ENCODE data around the gene CDH4. TPM values are rescaled to one million over a fixed set of nuclear protein-coding genes. Genes with fewer than 3 reads are reported as not detected.
"Not testable (repeated sequence)": the region's sequence is repeated elsewhere in the genome, so short reads cannot be mapped to it uniquely, and the experiment has no call there.

Gene CDH4
- total and polyA plus RNA-seq, 4 experiments from 2014 or later: 0.39 to 1.1 (median 0.41) TPM; not detected in 1

DNA sequence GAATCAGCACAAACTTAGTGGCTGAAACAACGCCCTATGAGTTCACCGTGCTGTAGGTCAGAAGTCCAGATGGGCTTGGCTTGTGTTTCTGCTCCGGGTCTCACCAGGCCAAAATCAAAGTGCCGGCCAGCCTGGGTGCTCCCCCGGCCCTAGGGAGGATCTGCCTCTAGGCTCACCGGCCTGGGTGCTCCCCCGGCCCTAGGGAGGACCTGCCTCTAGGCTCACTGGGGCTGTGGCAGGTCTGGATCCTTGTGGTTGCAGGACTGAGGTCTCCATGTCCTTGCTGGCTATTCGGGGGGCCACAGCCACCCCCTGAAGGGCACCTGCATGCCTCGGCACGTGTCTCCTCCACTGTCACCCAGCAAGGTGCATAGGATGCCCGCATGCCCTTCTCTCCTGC, 597.3 kb downstream of the CDH4 start:
- Histone ChIP-seq H3K27ac (ENCODE audit: low read depth, low read length) (no peak overlapping the region), H3K9me3 (ENCODE audit: control insufficient read depth in 1 of 2, low read length in 2 of 2) (no peaks in the 10 kb centered on the region), H3K4me1 (ENCODE audit: insufficient read depth, low read length) (no peaks in the 10 kb centered on the region), H3K36me3 (ENCODE audit: insufficient read depth, low read length) (no peaks in the 10 kb centered on the region), H3K27me3 (ENCODE audit: insufficient read depth, low read length) (no peaks in the 10 kb centered on the region), H3K4me3 (ENCODE audit: low read length in 2 of 2) (no peak overlapping the region)
- no peak for DNase-seq
- no peak overlapping the region for H3K4me3 Mint-ChIP-seq
- H3K27ac Mint-ChIP-seq: no peak overlapping the region
- no peaks in the 10 kb centered on the region for H3K36me3 Mint-ChIP-seq
- peaks cover 0 to 2% of the 10 kb centered on the region in 2 donors for H3K27me3 Mint-ChIP-seq
- ChIA-PET POLR2A (ENCODE audit: partially characterized antibody) (no interaction called here), CTCF (ENCODE audit: partially characterized antibody) (no interaction called here)
- H3K4me1 Mint-ChIP-seq: no peaks in the 10 kb centered on the region
- peaks cover 0 to 1% (median 0%) of the 10 kb centered on the region in 8 donors for H3K9me3 Mint-ChIP-seq
- intact Hi-C loops (cut with micrococcal nuclease): no loop called here

DNA sequence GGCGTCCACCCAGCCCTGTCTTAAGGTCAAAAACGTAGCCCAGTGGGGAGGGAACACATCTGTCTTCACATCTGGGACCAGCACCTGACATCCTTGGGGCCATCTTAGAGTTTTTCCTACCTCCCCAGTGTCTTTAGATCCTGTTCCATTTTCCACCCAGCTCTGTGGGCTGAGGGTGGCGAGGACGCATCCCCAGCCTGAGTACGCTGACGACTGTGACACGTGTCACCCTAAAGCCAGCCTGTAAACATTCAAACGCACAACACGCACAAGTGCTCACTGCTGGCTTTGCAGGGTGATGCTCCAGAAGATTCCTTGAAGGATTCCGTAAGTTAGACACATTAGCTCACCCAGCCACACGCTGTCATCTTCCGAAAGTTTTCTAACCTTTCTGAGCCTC, 597.8 kb downstream of the CDH4 start:
- Histone ChIP-seq H3K27ac (ENCODE audit: low read depth, low read length) (no peak overlapping the region), H3K4me1 (ENCODE audit: insufficient read depth, low read length) (no peaks in the 10 kb centered on the region), H3K27me3 (ENCODE audit: insufficient read depth, low read length) (no peaks in the 10 kb centered on the region), H3K9me3 (ENCODE audit: control insufficient read depth in 1 of 2, low read length in 2 of 2) (no peaks in the 10 kb centered on the region), H3K4me3 (ENCODE audit: low read length in 2 of 2) (no peak overlapping the region), H3K36me3 (ENCODE audit: insufficient read depth, low read length) (no peaks in the 10 kb centered on the region)
- Mint-ChIP-seq H3K27me3 (peaks cover 0 to 2% of the 10 kb centered on the region in 2 donors), H3K4me3 (no peak overlapping the region), H3K9me3 (peaks cover 0 to 1% (median 0%) of the 10 kb centered on the region in 8 donors), H3K27ac (no peak overlapping the region), H3K4me1 (no peaks in the 10 kb centered on the region), H3K36me3 (no peaks in the 10 kb centered on the region)
- intact Hi-C loops (cut with micrococcal nuclease): no loop called here
- CTCF ChIA-PET (ENCODE audit: partially characterized antibody): no interaction called here
- POLR2A ChIA-PET (ENCODE audit: partially characterized antibody): no interaction called here
- no peak for DNase-seq

DNA sequence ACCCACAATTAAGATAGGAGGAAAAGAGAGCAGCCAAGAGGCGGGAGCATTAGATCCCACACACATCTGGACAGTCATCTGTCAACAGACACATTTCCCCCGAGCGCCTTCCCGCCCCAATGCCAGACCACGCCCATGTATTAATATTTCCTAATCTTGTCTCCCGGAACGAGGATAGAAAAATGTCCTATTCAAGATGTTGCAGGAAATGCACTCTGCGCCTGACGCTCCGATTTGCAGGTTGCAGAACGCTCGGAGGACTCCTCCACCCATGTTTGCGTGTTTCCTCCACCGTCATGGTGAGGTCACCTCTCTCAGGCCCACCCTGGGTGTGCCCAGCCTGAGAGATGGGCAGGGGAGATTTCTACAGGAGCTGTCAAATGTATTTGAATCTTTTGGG, 598.4 kb downstream of the CDH4 start:
- POLR2A ChIA-PET (ENCODE audit: partially characterized antibody): no interaction called here
- H3K36me3 Mint-ChIP-seq: no peaks in the 10 kb centered on the region
- H3K9me3 Mint-ChIP-seq: peaks cover 0 to 1% (median 0%) of the 10 kb centered on the region in 8 donors
- H3K4me1 ChIP-seq (ENCODE audit: insufficient read depth, low read length): no peaks in the 10 kb centered on the region
- no peaks in the 10 kb centered on the region for H3K9me3 ChIP-seq (ENCODE audit: control insufficient read depth in 1 of 2, low read length in 2 of 2)
- intact Hi-C loops (cut with micrococcal nuclease): no loop called here
- peaks cover 0 to 2% of the 10 kb centered on the region in 2 donors for H3K27me3 Mint-ChIP-seq
- CTCF ChIA-PET (ENCODE audit: partially characterized antibody): no interaction called here
- H3K36me3 ChIP-seq (ENCODE audit: insufficient read depth, low read length): no peaks in the 10 kb centered on the region
- no peak overlapping the region for H3K4me3 ChIP-seq (ENCODE audit: low read length in 2 of 2)
- no peak overlapping the region for H3K27ac ChIP-seq (ENCODE audit: low read depth, low read length)
- H3K4me1 Mint-ChIP-seq: no peaks in the 10 kb centered on the region
- H3K27ac Mint-ChIP-seq: no peak overlapping the region
- DNase-seq: no peak
- H3K27me3 ChIP-seq (ENCODE audit: insufficient read depth, low read length): no peaks in the 10 kb centered on the region
- H3K4me3 Mint-ChIP-seq: no peak overlapping the region

DNA sequence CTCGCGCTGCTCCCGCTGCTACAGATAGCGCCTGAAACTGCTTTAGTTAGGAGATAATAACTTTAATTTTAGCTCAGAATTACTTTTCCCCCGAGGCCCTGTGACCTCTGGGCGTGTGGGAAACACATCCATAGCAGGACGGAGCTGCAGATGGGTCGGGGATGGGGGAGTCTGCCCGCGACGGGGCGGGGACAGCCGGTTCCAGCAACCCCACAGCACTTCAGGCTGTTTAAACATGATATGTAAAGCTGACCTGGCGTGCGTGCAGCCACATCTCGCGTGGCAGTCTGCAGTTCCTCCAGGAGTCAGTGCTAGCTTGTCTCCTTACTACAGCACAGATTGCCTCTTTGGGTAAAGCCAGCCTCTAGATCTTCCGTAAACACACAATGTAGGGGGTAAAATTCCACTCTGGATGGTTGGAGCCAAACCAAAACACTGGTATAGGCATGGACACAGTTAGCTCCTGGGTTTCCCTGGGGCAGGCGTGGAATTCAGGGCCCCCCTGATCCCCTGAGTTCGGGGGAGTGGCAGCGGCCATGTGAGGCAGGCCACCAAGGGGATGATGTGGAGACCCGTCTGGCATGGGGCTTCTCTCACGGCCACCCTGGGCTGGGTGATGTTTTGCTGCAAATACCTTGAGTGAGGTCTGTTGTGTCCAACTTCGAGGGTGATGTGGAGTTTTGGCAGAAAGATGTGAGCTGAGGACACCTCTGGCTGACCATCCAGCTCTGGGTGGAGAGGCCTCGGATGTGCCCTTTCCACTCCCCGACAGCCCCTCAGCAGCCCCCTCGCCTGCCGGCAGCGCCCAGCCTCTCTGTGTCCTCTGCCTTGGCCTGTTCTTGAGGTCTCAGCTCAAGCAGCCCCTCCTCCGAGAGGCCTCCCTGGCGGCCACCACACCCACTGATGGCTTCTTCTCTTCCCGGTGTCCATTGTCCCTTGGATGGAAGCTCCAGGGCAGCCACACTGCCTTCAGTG, 599.2 kb downstream of the CDH4 start:
- peaks cover 0 to 1% (median 0%) of the 10 kb centered on the region in 8 donors for H3K9me3 Mint-ChIP-seq
- CTCF ChIA-PET (ENCODE audit: partially characterized antibody): no interaction called here

DNA sequence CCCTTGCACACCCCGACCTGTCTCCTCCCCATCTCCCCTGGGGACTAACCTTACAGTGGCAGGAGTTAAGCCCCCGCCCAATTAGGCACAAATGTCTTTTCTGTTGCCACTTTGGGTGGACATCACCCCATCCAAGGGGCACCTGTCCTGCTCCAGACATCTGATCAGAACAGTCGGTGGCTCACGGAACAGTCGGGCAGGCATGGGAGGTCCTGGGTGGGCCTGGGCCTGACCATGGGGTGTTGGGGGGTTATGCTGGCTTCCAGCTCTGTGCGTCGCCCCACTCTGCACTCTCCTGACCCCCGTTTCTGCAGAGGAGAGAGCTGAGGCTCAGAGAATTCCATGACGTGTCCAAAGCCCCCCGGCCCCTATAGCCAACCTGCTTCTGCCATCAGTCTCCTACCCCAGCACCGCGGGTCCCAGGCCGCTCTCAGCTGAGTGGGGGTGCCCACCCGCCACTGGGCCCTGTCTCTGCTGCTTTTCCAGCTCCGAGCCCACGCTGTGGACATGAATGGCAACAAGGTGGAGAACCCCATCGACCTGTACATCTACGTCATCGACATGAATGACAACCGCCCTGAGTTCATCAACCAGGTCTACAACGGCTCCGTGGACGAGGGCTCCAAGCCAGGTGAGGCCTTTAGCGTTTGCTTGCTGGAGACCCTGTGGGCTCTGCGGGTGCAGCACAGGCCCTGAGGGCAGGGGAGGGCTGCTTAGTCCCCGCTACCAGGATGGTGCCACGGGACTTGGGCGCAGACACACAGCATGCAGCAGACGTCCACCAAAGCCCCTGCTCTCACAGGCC, 600.4 kb downstream of the CDH4 start:
- no peaks in the 10 kb centered on the region for H3K36me3 Mint-ChIP-seq
- no peak overlapping the region for H3K4me3 Mint-ChIP-seq
- DNase-seq: no peak
- H3K4me1 Mint-ChIP-seq: no peaks in the 10 kb centered on the region
- peaks cover 0 to 1% (median 0%) of the 10 kb centered on the region in 8 donors for H3K9me3 Mint-ChIP-seq
- CTCF ChIA-PET (ENCODE audit: partially characterized antibody): no interaction called here
- no peaks in the 10 kb centered on the region for H3K27me3 Mint-ChIP-seq
- POLR2A ChIA-PET (ENCODE audit: partially characterized antibody): no interaction called here
- intact Hi-C loops (cut with micrococcal nuclease): no loop called here
- no peak overlapping the region for H3K27ac Mint-ChIP-seq
- no peaks in the 10 kb centered on the region for H3K9me3 ChIP-seq (ENCODE audit: control insufficient read depth in 1 of 2, low read length in 2 of 2)
- H3K4me3 ChIP-seq (ENCODE audit: low read length in 2 of 2): no peak overlapping the region
- no peaks in the 10 kb centered on the region for H3K36me3 ChIP-seq (ENCODE audit: insufficient read depth, low read length)
- H3K27me3 ChIP-seq (ENCODE audit: insufficient read depth, low read length): no peaks in the 10 kb centered on the region
- no peak overlapping the region for H3K27ac ChIP-seq (ENCODE audit: low read depth, low read length)
- no peaks in the 10 kb centered on the region for H3K4me1 ChIP-seq (ENCODE audit: insufficient read depth, low read length)

More for the DNA sequence above, 599.2 kb downstream of the CDH4 start:
- no peak for DNase-seq
- Mint-ChIP-seq H3K27me3 (peaks cover 0 to 2% of the 10 kb centered on the region in 2 donors), H3K27ac (peak overlapping the region in 1 of 7 donors; percentile 68), H3K4me1 (no peaks in the 10 kb centered on the region), H3K36me3 (no peaks in the 10 kb centered on the region), H3K4me3 (no peak overlapping the region)
- Histone ChIP-seq H3K36me3 (ENCODE audit: insufficient read depth, low read length) (no peaks in the 10 kb centered on the region), H3K27me3 (ENCODE audit: insufficient read depth, low read length) (no peaks in the 10 kb centered on the region), H3K4me3 (ENCODE audit: low read length in 2 of 2) (no peak overlapping the region), H3K27ac (ENCODE audit: low read depth, low read length) (no peak overlapping the region), H3K9me3 (ENCODE audit: control insufficient read depth in 1 of 2, low read length in 2 of 2) (no peaks in the 10 kb centered on the region), H3K4me1 (ENCODE audit: insufficient read depth, low read length) (no peaks in the 10 kb centered on the region)
- intact Hi-C loops (cut with micrococcal nuclease): no loop called here
- POLR2A ChIA-PET (ENCODE audit: partially characterized antibody): no interaction called here

DNA sequence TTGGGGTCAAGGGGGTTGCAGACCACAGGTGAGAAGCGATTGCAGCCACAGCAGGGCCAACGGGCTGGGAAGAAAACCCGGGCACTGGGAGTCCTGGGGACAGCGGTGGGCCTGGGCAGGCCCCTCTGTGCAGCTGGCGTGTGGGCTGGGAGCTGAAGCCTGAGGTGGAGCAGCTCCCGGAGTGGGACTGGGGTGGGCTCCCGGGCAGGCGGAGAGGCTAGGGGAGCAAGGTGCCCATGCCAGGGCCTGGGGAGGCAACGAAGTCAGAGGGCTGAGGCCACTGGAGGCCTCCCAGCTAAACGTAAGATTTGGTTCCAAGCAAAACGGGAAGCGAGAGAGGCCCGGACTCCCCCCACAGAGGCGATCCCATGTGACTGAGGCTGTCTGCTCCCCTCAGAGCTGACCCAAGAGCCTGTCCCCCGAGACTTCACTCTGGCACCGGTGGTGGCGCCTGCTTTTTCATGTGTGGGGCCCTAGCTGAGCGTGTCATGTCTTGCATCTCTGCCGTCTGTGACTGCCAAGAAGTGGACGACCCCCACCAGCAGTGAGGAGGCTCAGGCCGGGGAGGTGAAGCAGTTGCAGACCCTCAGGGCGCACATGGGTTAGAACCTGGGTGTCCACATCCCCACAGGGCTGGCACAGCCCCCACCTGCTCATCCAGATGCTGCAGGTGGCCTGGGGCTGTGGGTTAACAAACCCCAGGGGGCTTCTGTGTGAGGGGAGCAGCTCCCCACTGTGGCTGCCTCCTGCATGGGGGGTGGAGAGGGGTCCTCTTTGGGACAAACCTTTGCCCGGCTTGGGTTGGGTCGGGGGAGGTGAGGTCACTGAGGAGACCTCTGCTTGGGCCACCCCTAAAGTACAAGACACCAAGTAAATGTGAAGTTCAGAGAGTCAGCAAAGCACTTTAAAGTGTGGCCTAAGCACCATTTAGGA, 601.3 kb downstream of the CDH4 start:
- POLR2A ChIA-PET (ENCODE audit: partially characterized antibody): no interaction called here
- Histone ChIP-seq H3K9me3 (ENCODE audit: control insufficient read depth in 1 of 2, low read length in 2 of 2) (no peaks in the 10 kb centered on the region), H3K36me3 (ENCODE audit: insufficient read depth, low read length) (no peaks in the 10 kb centered on the region), H3K27me3 (ENCODE audit: insufficient read depth, low read length) (no peaks in the 10 kb centered on the region), H3K27ac (ENCODE audit: low read depth, low read length) (no peak overlapping the region), H3K4me3 (ENCODE audit: low read length in 2 of 2) (no peak overlapping the region), H3K4me1 (ENCODE audit: insufficient read depth, low read length) (no peaks in the 10 kb centered on the region)
- CTCF ChIA-PET (ENCODE audit: partially characterized antibody): no interaction called here
- H3K9me3 Mint-ChIP-seq: peaks cover 0 to 1% (median 0%) of the 10 kb centered on the region in 8 donors
- no peaks in the 10 kb centered on the region for H3K27me3 Mint-ChIP-seq
- DNase-seq: no peak
- H3K4me1 Mint-ChIP-seq: no peaks in the 10 kb centered on the region
- intact Hi-C loops (cut with micrococcal nuclease): no loop called here
- no peak overlapping the region for H3K4me3 Mint-ChIP-seq
- H3K36me3 Mint-ChIP-seq: no peaks in the 10 kb centered on the region
- no peak overlapping the region for H3K27ac Mint-ChIP-seq

DNA sequence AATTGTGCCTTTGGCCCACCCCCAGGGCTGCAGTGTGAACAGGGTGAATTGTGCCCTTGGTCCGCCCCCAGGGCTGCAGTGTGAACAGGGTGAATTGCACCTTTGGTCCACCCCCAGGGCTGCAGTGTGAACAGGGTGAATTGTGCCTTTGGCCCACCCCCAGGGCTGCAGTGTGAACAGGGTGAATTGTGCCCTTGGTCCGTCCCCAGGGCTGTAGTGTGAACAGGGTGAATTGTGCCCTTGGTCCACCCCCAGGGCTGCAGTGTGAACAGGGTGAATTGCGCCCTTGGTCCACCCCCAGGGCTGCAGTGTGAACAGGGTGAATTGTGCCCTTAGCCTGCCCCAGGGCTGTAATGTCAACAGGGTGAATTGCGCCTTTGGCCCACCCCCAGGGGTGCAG, 602.5 kb downstream of the CDH4 start:
- H3K36me3 Mint-ChIP-seq; H3K4me1 Mint-ChIP-seq; H3K27ac Mint-ChIP-seq; H3K27me3 ChIP-seq (ENCODE audit: insufficient read depth, low read length); DNase-seq; H3K4me3 ChIP-seq (ENCODE audit: low read length in 2 of 2); H3K27ac ChIP-seq (ENCODE audit: low read depth, low read length); POLR2A ChIA-PET (ENCODE audit: partially characterized antibody); H3K36me3 ChIP-seq (ENCODE audit: insufficient read depth, low read length); H3K27me3 Mint-ChIP-seq; H3K4me3 Mint-ChIP-seq; H3K4me1 ChIP-seq (ENCODE audit: insufficient read depth, low read length); H3K9me3 Mint-ChIP-seq; H3K9me3 ChIP-seq (ENCODE audit: control insufficient read depth in 1 of 2, low read length in 2 of 2); CTCF ChIA-PET (ENCODE audit: partially characterized antibody); intact Hi-C loops (cut with micrococcal nuclease): not testable (repeated sequence)
